GM18511 (cell line): ENCODE data around the gene CRB1.

Experiments
- ATAC-seq: cut with Tn5 transposase; IDR thresholded peaks from one replicate; pipeline ENCODE4 v1.9.1; 2021; ENCODE audit warnings: mild to moderate bottlenecking, moderate library complexity; ENCODE audit not compliant: unreplicated experiment

CRB1 gene

DNA sequence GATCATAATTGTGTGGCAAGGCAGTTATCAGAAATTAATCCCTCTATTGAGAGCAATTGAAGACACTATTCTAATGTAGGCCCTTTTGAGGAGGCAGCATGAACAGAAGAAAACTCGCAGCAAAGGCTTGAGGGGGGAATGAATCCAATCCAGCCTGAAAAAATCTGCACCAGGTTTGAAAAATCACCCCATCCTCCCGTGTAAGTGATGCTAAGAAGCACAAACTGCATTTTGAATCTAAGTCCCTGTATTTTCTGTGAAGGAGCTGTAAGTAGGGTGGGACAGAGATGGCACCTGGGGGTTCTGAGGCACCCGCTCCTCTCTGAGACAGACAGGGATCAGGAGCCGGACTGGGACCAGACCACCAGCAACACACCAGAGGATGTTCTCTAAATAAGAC, at the start of gene CRB1:
TSS of gene CRB1 (plus strand) at position 241 of the 400 bp plus-strand sequence. CDS start 161 bp downstream, outside the sequence.
- ATAC-seq: no peak

GRCh38 chr1:197218857-197219256, 49.2 kb upstream of the CRB1 start:
- ATAC-seq: no peak

DNA sequence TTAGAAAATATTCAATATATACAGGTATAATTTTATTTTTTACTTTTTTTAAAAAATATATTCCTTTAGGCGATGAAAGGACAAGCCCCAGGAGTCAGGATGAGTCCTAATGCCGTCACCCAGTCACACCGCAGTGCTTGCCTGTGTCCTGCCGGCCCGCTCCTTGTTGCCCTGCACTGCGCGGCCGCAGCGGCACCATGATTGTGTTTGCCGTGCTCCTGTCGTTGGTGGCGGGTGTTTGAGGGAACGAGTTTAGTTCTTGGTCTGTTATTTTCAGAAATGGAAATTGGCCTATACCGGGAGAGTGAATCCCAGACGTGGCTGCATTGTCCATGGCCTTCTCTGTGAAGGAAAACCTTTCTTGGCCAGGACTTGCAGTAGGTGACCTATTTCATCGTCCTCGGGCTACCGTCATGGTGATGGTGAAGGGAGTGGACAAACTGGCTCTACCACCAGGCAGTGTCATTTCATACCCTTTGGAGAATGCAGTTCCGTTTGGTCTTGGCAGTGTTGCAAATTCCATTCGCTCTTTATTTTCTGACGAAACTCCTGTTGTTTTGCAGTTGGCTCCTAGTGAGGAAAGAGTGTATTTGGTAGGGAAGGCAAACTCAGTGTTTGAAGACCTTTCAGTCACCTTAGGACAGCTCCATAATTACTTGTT, 45.9 kb upstream of the CRB1 start:
- ATAC-seq: no peak

- ATAC-seq: no peak
Measured at GRCh38 chr1:197222780-197223179, 45.3 kb upstream of the CRB1 start.

DNA sequence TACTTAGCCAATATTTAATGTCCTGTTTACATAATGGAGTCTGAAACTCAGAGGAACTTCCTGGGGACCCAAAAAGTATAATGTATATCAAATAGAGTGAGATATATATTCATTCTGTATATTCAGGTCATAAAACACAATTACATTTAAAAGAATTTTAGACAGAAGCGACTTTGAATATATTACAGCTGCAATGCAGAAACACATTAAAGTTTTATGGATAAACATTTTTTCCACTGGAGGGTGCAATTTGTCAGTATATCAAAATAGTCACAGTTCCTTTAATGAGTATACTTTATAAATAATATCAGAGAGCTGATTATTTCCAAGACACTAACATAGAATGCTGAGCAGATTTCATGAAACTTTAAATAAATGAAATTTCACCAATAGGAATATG, 43.9 kb upstream of the CRB1 start:
- ATAC-seq: no peak

- ATAC-seq: no peak
Measured at GRCh38 chr1:197225611-197226010, 42.4 kb upstream of the CRB1 start.

- ATAC-seq: no peak
Measured at GRCh38 chr1:197234581-197234980, 33.5 kb upstream of the CRB1 start.

- ATAC-seq: no peak
Measured at GRCh38 chr1:197235355-197235754, 32.7 kb upstream of the CRB1 start.

DNA sequence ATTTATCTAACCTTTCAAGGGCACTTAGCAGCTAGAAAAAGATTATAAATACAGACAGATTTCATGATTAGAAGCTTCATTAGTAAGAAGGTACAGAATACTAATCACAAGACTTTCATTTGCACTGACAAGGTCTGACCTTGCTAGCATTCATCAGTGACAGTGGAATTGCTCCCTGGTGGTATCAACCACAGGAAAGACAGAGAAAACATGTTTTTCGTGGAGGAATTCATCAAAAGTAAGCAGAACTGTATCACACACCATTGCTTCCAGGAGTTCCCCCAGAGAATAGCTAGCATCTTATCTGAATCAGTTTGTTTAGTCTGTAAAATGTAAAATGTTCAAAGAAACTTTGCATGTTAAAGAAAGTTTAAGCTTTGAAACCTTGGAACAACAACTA, 20.6 kb upstream of the CRB1 start:
- ATAC-seq: no peak

- no peak for ATAC-seq
Measured at GRCh38 chr1:197249324-197249723, 18.7 kb upstream of the CRB1 start.

DNA sequence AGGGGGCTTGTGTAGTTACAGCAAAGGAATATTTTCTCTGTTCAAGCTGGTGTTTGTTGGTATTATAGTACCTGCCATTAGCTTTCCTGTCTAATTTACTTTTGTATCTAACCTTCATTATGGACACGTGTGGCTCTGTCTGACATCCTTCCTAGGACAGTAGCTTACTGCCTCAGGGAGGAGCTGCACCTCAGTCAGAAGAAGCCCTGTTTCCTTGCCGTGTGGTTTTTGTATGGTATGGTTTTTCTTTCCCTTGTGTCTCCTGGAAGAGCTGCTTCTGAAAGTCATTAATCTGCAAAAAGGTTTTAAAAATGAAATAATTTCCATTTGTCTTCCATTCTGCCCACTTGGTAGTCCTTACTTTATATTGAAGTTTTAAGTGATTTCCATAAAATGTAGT, 17.4 kb upstream of the CRB1 start:
- ATAC-seq: no peak

DNA sequence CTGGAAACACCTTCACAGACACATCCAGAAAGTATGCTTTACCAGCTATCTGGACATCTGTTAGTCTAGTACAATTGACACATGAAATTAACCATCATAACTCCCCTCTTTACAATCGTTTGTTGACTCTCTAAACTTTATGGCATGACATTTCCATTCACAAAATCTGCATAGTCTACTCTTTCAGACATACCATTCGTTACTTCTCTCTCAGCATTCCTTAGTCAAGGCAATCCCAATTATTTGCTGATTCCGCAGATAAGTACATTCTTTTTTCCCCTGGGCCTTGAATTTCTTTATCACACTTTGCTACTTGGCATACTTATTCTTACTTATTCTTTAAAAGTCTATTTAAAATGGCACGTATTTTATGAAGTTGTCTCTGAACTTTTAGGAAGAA, 15.1 kb upstream of the CRB1 start:
- ATAC-seq: no peak

DNA sequence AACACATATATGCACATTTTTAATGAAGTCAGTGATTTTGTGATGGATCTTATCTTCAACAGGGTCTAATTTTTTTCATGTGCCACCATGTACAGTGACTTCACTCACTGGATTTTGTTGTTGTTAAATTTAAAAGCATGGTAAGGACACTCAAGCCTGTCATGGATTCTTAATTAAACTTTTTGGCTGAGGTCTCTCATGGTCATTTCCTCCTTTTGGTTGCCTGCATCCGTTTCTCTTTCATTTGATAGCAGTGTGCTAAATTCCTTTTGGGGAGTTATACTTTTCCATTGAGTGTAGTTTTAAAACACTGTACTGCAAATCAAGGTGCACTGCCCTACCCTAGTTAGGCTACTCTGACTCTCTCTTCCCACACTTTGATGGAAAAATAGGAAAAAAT, 13.2 kb upstream of the CRB1 start:
- no peak for ATAC-seq

- ATAC-seq: no peak
Measured at GRCh38 chr1:197264936-197265567, 3.0 kb upstream of the CRB1 start.

DNA sequence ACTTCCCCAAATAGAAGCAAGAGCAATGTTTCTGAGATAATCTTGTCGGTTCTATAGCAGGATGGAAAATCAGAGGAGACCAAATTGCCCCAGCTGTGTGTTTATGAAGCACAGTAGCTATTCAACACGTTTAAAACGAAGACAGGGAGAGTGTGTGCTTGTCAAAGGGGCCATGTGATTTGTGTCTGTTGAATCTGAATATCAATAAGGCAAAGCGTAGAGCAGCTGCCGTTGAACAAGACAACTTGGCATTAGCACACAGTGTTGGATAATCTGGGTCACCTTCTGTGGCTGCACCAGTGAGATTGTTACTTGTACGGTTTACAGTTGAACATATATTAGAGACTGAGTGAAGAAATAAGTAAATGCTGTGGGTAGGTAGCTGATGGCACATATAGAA, 1.0 kb downstream of the CRB1 start:
- ATAC-seq: no peak

DNA sequence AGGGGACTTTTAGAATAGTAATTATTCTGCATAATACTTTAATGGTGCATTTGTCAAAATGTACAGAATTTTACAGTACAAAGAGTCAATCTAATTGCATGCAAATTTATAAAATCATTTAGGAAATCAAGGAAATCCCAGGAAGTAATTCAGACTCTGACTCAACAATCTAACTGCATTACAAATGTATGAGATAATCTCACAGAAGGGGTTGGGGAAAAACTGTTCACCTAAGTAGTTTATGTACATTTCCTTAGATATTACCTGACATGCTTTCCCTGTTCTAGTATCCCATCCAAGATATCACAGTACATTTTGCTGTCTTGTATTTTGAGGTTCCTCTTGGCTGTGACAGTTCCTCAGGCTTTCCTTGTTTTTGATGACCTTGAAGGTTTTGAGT, 4.7 kb downstream of the CRB1 start:
- no peak for ATAC-seq

DNA sequence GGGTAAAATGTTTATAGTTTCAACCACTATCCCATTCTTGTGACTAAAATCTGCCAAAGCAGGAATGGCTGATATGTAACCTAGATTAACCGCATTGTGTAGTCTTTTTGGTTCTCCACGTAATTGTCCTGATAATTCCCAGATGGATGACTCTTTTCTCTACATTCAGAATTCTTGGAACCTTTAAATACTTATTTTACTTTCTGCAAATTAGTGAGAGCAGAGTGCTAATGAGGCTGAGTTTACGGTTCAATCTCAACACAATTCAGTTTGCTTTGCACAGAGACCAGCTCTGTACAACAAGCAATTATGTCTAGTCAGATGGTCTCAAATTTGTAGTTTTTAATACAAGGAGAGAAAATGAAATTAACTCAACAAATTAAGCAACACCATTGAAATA, 9.1 kb downstream of the CRB1 start:
- no peak for ATAC-seq

DNA sequence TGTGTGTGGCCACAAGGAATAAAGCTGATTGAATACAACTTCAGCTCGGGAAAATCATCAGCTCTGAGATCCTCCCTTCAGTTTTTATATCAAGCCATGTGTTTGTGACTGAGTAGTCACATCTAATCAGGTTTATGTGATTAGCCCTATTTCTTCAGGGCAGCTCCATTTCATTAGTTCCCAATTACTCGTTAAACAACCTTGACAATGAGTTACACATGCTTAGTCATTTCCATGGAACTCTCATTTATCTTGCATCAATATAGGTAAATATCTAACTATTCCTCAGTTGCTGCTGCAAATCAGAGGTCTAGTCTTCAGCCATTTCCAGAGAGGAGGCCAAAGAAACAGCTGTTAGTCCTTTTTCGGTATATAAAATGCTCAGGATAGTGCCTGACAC, 16.3 kb downstream of the CRB1 start:
- no peak for ATAC-seq

DNA sequence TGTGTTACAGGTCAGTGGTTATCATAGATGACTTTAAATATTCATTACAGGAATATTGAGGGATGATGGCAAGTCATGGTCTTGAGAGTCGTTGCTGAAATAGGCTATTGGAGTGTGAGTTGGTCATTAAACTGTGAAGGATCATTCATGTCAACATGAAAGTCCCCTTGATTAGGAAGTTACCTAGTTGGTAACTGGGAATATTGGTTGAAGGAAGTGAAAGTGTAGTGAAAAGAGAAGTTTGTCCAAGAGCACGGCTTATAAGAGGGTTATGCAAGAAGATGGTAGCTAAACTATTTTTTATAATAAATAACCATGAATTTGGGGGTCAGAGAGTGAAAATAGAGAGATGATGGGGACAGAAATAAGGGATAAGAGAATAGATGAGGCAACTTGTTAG, 16.9 kb downstream of the CRB1 start:
- ATAC-seq: no peak

DNA sequence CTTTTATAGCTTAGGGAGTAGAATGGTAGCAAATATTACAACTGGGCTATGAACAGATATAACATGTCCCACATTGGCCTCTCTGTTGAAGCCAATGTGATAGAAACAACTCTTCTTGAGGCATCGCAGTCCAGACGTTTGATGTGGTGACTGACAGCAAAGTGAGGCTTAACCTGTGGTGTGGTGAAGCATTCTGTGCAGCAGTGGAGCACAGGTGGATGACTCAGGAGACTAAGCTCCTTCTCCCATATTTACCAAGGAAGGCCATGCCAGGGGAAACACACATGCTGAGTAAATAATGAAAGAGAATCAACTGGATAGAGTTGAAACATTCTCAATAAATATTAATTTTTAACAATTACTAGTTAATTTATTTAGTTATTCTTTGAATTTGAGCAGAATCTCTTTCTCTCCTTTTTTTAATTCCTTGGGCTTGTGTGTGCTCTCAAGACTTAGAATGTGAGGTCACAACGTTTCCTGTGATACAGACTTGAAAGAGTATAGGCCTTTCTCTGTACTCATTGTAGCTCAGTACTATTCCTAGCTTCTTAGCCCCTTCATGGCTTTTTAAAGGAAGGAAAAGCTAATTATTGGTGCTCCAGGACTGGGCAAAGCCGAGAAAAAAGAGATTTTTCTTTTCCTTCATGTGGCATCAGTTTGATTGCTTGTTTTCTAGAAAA, 17.6 kb downstream of the CRB1 start:
- no peak for ATAC-seq

DNA sequence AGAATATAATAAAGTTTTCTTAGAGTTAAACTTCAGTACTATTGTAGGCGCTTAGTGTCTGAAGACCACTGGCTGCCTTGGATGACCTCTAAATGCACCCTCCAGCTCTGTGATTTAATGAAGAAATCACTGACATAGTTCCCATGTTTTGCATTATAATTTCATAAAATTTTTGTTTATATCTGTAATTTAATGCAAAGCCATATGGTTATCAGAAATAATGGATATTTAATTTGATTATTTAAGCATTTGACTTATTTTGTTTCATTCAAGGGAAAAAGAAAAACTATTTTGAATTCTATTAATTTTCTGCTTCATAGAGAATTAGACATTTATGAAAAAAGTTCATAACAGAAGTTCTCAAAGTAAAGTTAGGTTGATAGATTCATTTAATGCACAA, 18.6 kb downstream of the CRB1 start:
- ATAC-seq: no peak

GRCh38 chr1:197287863-197288262, 19.8 kb downstream of the CRB1 start:
- no peak for ATAC-seq
